Measurements from ENCODE around the gene BCL2L15. TPM values are rescaled to one million over a fixed set of nuclear protein-coding genes. Genes with fewer than 3 reads are reported as not detected.

BCL2L15 gene
- total and polyA plus RNA-seq, 10 of the 15 experiments (the other 5 are each of a cell fraction or from before 2014, with no cell fraction given): 0.42 to 1.2 (median 0.59) TPM

DNA sequence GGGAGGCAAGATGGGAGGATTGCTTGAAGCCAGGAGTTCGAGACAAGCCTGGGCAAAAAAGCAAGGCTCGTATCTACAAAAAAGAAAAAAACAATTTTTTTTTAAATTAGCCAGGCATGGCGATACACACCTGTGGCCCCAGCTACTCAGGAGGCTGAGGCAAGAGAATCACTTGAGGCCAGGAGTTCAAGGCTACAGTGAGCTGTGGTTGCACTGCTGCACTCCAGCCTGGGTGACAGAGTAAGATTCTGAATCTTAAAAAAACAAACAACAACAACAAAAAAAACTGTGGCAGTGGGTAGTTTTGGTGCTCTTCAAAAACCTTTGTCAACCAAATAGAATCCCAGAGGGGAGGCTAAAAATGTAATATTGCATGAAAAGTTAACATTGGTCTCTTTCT is 16.6 kb downstream of the BCL2L15 start:
- peaks cover 0 to 6% of the 10 kb centered on the region in 2 experiments; a peak in 2 of 4 replicates for H3K36me3 ChIP-seq (ENCODE audit: control insufficient read depth in 2 of 2, insufficient read depth in 2 of 2, low read length in 1 of 2)
- FAIRE-seq: no peak
- peak overlapping the region; percentile 60 for H3K4me2 ChIP-seq (ENCODE audit: control insufficient read depth, insufficient read depth)
- POLR2A ChIA-PET: interaction anchor here (1.0 to 6.5 kb wide), 6 partner anchors 9 to 59 kb away, joined by 3 to 56 read pairs (median 30); partner anchors contain the start of genes AP4B1, DCLRE1B and HIPK1
- CTCF ChIA-PET: interaction anchor here (0.5 to 5.9 kb wide), 8 partner anchors 7 to 147 kb away, joined by 3 to 79 read pairs (median 12); partner anchors contain the start of genes AP4B1 and DCLRE1B
- no peaks in the 10 kb centered on the region for H4K20me1 ChIP-seq (ENCODE audit: control insufficient read depth, insufficient read depth)
- H3K27me3 ChIP-seq (replicated peaks in 1 of 2; ENCODE audit: control insufficient read depth in 2 of 2, insufficient read depth in 2 of 2, low read length in 1 of 2): no peaks in the 10 kb centered on the region
- in situ Hi-C loops (cut with MboI) (no loop called here), intact Hi-C loops (cut with micrococcal nuclease; ENCODE audit: unreplicated experiment) (loop anchor here (1.0 kb wide), 1 partner anchor 11 kb away; no protein-coding TSS in a partner anchor)
- H3K4me1 ChIP-seq (ENCODE audit: control insufficient read depth, insufficient read depth, low read length): peaks cover 44% of the 10 kb centered on the region
- H3K9me3 ChIP-seq (replicated peaks; ENCODE audit: control insufficient read depth, insufficient read depth, low read length): no peaks in the 10 kb centered on the region
- no peak for ATAC-seq
- TF ChIP-seq, protein P1, sequence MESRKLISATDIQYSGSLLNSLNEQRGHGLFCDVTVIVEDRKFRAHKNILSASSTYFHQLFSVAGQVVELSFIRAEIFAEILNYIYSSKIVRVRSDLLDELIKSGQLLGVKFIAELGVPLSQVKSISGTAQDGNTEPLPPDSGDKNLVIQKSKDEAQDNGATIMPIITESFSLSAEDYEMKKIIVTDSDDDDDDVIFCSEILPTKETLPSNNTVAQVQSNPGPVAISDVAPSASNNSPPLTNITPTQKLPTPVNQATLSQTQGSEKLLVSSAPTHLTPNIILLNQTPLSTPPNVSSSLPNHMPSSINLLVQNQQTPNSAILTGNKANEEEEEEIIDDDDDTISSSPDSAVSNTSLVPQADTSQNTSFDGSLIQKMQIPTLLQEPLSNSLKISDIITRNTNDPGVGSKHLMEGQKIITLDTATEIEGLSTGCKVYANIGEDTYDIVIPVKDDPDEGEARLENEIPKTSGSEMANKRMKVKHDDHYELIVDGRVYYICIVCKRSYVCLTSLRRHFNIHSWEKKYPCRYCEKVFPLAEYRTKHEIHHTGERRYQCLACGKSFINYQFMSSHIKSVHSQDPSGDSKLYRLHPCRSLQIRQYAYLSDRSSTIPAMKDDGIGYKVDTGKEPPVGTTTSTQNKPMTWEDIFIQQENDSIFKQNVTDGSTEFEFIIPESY (IDR thresholded peaks at IDR 0.05): no peak
- TF ChIP-seq RUNX3 (IDR thresholded peaks at IDR 0.05; ENCODE audit: low read length): 0 out of 2 replicates have a peak, but pooled peaks have one; percentile 12
- H2AFZ ChIP-seq (ENCODE audit: control insufficient read depth, low read depth, low read length): no peak overlapping the region; the same call in 1 of the 2 replicates
- peak overlapping the region; percentile 86 for H3K9ac ChIP-seq (ENCODE audit: control insufficient read depth, insufficient read depth, low read length)
- H3K27ac ChIP-seq (ENCODE audit: control insufficient read depth, insufficient read depth): peak overlapping the region; percentile 79
- RAD21 ChIA-PET (ENCODE audit: unreplicated experiment): interaction anchor here (0.9 to 6.5 kb wide), 11 partner anchors 8 to 59 kb away, joined by 3 to 102 read pairs (median 9); partner anchors contain the start of genes AP4B1, DCLRE1B and RSBN1
- peak overlapping the region; percentile 89 for H3K4me3 ChIP-seq
- no peak for DNase-seq (ENCODE audit: low read depth, low spot score)
- peaks cover 55% of the 10 kb centered on the region for H3K79me2 ChIP-seq (ENCODE audit: control insufficient read depth, insufficient read depth, low read length)
- SMC1A ChIA-PET (ENCODE audit: uncharacterized antibody, unreplicated experiment): interaction anchor here (0.9 to 17.4 kb wide), 13 partner anchors 10 to 798 kb away, joined by 3 to 396 read pairs (median 10); partner anchors contain the start of genes AP4B1, BCL2L15, HIPK1 and PHTF1
- 0% methylated on average over 3 of the region's 3 CpGs for WGBS (ENCODE audit: insufficient coverage, insufficient replicate concordance, low lambda C conversion rate, missing lambda C conversion rate)
- no TSS peak for BruUV-seq (replicated peaks)

Measured in GM12878 (cell line).